ENCODE measurements around the gene BIN1. TPM values are rescaled to one million over a fixed set of nuclear protein-coding genes. Genes with fewer than 3 reads are reported as not detected.
A peak's percentile ranks its signal among the peaks of the same experiment; 100 is the strongest.

The BIN1 gene
- total RNA-seq, 6 donors from 2014 or later: 32.3 to 57.0 (median 42.9) TPM

DNA sequence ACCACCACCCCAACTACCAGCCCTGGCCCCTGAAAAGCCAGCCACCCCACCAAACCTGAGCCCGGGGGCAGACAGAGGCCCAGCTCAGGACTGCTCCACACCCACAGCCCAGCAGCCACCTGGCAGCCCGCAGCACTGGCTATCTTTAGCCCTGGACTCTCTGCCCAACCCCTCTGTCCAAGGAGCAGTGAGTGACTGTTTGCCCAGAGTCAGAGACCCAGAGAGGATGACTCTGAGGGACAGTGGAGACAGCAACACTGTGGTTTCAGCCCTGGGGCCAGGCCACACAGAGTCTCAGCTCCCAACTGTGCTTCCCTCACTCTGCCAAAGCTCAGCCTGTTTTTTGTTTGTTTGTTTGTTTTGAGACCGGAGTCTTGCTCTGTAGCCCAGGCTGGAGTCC is 32.6 kb downstream of the BIN1 start:
- Histone ChIP-seq H3K9me3 (no peaks in the 10 kb centered on the region), H3K36me3 (peaks cover 0 to 8% (median 3%) of the 10 kb centered on the region in 4 donors), H3K27me3 (no peaks in the 10 kb centered on the region), H3K4me3 (no peak overlapping the region), H3K4me1 (peaks cover 0 to 11% (median 3%) of the 10 kb centered on the region in 4 donors), H3K27ac (no peak overlapping the region)
- 81 to 91% methylated on average over 3 of the region's 3 CpGs for WGBS, 2 donors
- no peak for DNase-seq
- TF ChIP-seq EP300 (IDR thresholded peaks at IDR 0.05) (no peak), POLR2AphosphoS5 (IDR thresholded peaks at IDR 0.05) (no peak), POLR2A (IDR thresholded peaks at IDR 0.05) (no peak)
- TF ChIP-seq, protein P1, sequence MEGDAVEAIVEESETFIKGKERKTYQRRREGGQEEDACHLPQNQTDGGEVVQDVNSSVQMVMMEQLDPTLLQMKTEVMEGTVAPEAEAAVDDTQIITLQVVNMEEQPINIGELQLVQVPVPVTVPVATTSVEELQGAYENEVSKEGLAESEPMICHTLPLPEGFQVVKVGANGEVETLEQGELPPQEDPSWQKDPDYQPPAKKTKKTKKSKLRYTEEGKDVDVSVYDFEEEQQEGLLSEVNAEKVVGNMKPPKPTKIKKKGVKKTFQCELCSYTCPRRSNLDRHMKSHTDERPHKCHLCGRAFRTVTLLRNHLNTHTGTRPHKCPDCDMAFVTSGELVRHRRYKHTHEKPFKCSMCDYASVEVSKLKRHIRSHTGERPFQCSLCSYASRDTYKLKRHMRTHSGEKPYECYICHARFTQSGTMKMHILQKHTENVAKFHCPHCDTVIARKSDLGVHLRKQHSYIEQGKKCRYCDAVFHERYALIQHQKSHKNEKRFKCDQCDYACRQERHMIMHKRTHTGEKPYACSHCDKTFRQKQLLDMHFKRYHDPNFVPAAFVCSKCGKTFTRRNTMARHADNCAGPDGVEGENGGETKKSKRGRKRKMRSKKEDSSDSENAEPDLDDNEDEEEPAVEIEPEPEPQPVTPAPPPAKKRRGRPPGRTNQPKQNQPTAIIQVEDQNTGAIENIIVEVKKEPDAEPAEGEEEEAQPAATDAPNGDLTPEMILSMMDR (IDR thresholded peaks at IDR 0.05): no peak
- ATAC-seq (ENCODE audit: low FRiP score in 2 of 2): no peak

DNA sequence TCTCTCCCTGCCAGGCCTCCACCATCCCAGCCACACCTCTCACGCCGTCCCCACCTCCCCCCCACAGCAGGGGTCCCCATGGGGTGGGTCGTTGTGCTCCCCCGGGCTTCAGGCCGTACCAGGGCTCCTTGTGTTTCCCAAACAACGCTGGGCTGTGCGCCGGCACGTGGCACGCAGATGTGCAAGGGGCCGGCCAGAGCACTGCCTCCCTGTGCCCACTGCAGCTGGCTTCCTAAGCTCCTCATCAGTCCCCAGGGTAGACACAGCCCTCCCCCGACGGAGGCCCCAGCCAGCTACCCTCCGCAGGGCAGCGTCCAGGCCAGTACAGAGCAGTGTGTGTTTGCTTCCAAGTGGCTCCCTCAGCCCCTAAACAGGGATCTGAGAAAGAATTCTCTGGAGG is 34.0 kb downstream of the BIN1 start:
- Histone ChIP-seq H3K4me3 (no peak overlapping the region), H3K27me3 (no peaks in the 10 kb centered on the region), H3K27ac (no peak overlapping the region), H3K4me1 (peaks cover 0 to 3% (median 1%) of the 10 kb centered on the region in 4 donors), H3K9me3 (no peaks in the 10 kb centered on the region), H3K36me3 (peaks cover 0 to 8% (median 3%) of the 10 kb centered on the region in 4 donors)
- TF ChIP-seq EP300 (IDR thresholded peaks at IDR 0.05) (no peak), POLR2AphosphoS5 (IDR thresholded peaks at IDR 0.05) (no peak), POLR2A (IDR thresholded peaks at IDR 0.05) (no peak)
- TF ChIP-seq, protein P1 (IDR thresholded peaks at IDR 0.05): no peak
- ATAC-seq (ENCODE audit: low FRiP score in 2 of 2) (no peak), DNase-seq (peak in 1 of 2 donors; percentile 80)
- WGBS, 2 donors: 77 to 87% methylated on average over 15 of the region's 15 CpGs

DNA sequence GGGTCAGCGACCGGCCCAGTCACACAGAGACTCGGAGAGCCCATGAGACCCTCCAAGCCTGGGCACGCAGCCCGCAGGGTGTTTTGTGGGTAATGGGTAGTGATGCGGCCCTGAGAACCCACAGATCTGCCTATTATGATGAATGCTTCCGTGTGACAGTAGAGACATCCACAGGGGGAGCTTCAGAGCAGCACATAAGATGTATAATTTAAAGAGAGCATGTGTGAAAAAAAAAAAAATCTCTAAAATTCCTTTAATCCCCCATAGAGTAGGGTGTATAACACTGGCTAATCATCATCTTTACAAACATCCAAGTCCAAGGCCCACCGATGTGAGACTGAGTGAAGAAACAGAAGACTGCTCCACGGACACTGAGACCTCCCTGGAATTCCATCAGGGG is 34.6 kb downstream of the BIN1 start:
- Histone ChIP-seq H3K9me3 (no peaks in the 10 kb centered on the region), H3K27me3 (no peaks in the 10 kb centered on the region), H3K27ac (no peak overlapping the region), H3K4me1 (peaks cover 3 to 9% (median 7%) of the 10 kb centered on the region in 4 donors), H3K4me3 (no peak overlapping the region), H3K36me3 (peaks cover 0 to 8% (median 3%) of the 10 kb centered on the region in 4 donors)
- TF ChIP-seq EP300 (IDR thresholded peaks at IDR 0.05): no peak
- TF ChIP-seq POLR2AphosphoS5 (IDR thresholded peaks at IDR 0.05): no peak
- TF ChIP-seq, protein P1 (IDR thresholded peaks at IDR 0.05): no peak
- no peak for TF ChIP-seq POLR2A (IDR thresholded peaks at IDR 0.05)
- ATAC-seq (ENCODE audit: low FRiP score in 2 of 2): no peak
- WGBS, 2 donors: 91 to 92% methylated on average over 7 to 9 of the region's 9 CpGs
- no peak for DNase-seq

DNA sequence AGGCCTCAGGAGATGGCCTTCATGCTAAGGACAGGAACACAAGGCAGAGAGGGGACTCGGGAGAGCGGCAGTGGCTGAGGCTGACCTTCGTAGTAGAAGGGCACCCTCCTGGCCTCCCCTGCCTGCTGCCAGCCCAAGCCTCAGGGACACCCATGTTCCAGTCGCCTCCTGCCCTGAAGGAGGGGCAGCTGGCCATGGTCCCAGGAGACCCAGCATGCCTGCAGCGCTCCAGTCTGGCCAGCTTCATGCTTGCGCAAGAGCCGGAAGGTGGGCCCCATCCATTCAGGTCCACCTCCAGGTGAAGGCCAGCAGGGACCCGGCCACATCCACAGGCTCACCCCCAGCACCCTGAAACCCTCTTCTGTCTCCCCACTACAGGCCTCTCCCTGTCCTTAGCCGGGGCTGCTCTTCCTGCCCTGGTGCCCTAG is 35.0 kb downstream of the BIN1 start:
- peaks cover 0 to 8% (median 3%) of the 10 kb centered on the region in 4 donors for H3K36me3 ChIP-seq
- TF ChIP-seq EP300 (IDR thresholded peaks at IDR 0.05) (no peak), POLR2A (IDR thresholded peaks at IDR 0.05) (no peak), POLR2AphosphoS5 (IDR thresholded peaks at IDR 0.05) (no peak)
- TF ChIP-seq, protein P1 (IDR thresholded peaks at IDR 0.05): no peak
- DNase-seq (peak in 1 of 2 donors; percentile 51), ATAC-seq (ENCODE audit: low FRiP score in 2 of 2) (no peak)
- no peak overlapping the region for H3K27ac ChIP-seq
- no peak overlapping the region for H3K4me3 ChIP-seq
- no peaks in the 10 kb centered on the region for H3K27me3 ChIP-seq
- 79 to 80% methylated on average over 3 to 6 of the region's 9 CpGs for WGBS, 2 donors
- peaks cover 7 to 12% (median 10%) of the 10 kb centered on the region in 4 donors for H3K4me1 ChIP-seq
- no peaks in the 10 kb centered on the region for H3K9me3 ChIP-seq

DNA sequence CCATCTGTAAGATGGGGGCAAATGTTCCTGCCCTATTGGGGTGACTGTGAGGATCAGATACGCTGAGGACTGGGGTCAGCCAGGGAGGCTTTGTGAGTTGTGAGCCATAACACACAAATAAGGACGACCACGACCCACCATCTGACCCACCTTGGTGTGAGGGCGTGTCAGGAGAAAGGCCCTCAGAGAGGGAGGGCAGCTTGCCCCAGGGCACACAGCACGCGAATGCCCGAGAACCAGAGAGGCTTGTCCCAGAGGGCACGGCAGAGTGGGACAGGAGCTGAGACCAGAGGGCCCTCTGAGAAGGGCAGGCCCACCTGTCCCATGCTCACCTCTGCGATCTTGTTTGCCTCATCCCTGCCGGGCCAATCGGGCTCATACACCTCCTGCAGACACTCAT is 36.7 kb downstream of the BIN1 start:
- 92 to 93% methylated on average over 7 to 11 of the region's 11 CpGs for WGBS, 2 donors
- ATAC-seq (ENCODE audit: low FRiP score in 2 of 2): no peak
- Histone ChIP-seq H3K4me3 (no peak overlapping the region), H3K9me3 (no peaks in the 10 kb centered on the region), H3K27me3 (no peaks in the 10 kb centered on the region), H3K36me3 (peaks cover 0 to 8% (median 3%) of the 10 kb centered on the region in 4 donors), H3K27ac (no peak overlapping the region), H3K4me1 (peaks cover 22 to 27% (median 23%) of the 10 kb centered on the region in 4 donors)
- TF ChIP-seq EP300 (IDR thresholded peaks at IDR 0.05): no peak
- no peak for TF ChIP-seq POLR2A (IDR thresholded peaks at IDR 0.05)
- TF ChIP-seq POLR2AphosphoS5 (IDR thresholded peaks at IDR 0.05): no peak
- TF ChIP-seq, protein P1 (IDR thresholded peaks at IDR 0.05): no peak
- no peak for DNase-seq
